Measurements from ENCODE around the gene EIF2S1. TPM values are rescaled to one million over a fixed set of nuclear protein-coding genes. Genes with fewer than 3 reads are reported as not detected.
A peak's percentile ranks its signal among the peaks of the same experiment; 100 is the strongest.

The EIF2S1 gene
- total and polyA plus RNA-seq, 5 donors from 2014 or later = 35.3 to 172 (median 128) TPM

DNA sequence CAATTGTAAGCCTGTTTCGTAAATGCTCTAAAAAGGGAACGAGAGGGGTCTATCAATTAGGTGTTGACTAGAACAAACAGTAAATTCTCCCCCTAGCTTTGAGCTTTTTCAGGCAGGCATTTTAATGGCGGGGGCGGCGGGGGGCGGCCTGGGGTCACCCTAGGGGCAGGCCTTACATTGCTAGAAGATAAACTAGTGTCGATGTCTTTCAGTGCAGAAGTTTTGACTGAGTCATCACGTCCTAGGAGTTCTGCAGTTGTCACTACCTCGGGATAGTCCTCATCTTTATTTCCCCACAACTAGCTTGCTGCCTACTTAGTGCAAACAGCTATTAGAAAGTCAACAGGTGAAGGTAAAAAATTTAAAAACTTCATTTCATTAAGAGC, 2.2 kb upstream of the EIF2S1 start:
- Mint-ChIP-seq H3K4me1 (peaks cover 30 to 79% (median 59%) of the 10 kb centered on the region in 4 donors), H3K36me3 (no peaks in the 10 kb centered on the region), H3K27me3 (no peaks in the 10 kb centered on the region), H3K9me3 (peaks cover 0 to 2% (median 0%) of the 10 kb centered on the region in 7 donors), H3K27ac (peak overlapping the region in 2 of 3 donors; percentile 18 to 99), H3K4me3 (peak overlapping the region; percentile 97 to 100 (median 98))
- ATAC-seq (ENCODE audit: low read depth in 2 of 2) (no peak), DNase-seq (no peak)
- peaks cover 3% of the 10 kb centered on the region for H3K36me3 ChIP-seq (ENCODE audit: control insufficient read depth, insufficient read depth, low read length)
- peak overlapping the region; percentile 86 for H3K4me3 ChIP-seq (ENCODE audit: low read depth, low read length)
- H3K27ac ChIP-seq (ENCODE audit: insufficient read depth, low read length, poor library complexity, severe bottlenecking) = no peak overlapping the region
- no peaks in the 10 kb centered on the region for H3K9me3 ChIP-seq (ENCODE audit: control insufficient read depth in 2 of 2, low read length in 2 of 2)
- H3K27me3 ChIP-seq (ENCODE audit: control insufficient read depth, insufficient read depth, low read length) = no peaks in the 10 kb centered on the region
- peaks cover 49% of the 10 kb centered on the region for H3K4me1 ChIP-seq (ENCODE audit: control insufficient read depth, insufficient read depth, low read length, poor library complexity, severe bottlenecking)

DNA sequence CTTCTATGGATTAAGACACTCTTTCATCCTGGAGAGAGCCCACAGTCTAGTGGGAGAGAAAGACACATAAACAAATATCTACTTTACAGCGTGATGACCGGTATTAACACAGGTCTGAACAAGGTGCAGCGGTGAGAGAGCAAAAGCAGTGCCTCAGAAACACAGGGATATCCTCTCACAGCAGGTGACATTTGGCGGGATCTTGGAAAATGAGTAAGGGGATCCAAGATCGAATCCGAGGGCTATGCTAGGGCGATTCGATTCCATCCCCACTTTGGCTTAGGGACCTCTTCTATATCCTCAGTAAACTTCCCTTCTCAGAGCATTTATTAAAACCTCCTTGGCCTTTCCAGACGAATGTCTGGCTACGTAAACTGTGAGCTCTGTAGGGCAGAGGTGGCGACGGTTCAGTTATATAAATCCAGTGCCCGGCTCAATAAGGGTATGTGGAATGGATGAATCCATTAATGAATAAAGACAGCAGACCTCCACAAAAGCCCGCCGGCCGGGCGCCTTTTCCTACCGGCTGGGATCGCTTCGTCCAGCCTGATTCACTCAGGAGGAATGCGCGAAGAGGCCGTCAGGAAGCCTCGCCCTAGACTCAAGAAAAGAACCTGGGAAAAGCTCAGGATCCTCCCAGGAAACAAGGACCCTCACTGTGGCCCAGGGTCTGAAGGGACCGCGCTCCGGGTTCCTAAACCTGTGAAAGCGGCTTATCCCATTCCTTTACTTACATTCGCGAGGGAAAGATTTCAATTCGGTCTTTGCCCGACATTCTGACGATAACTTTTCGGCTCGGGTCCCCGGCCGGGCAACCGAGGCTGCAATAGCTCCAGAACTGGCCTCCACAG, 979 bp upstream of the EIF2S1 start:
- Histone ChIP-seq H3K4me1 (ENCODE audit: control insufficient read depth, insufficient read depth, low read length, poor library complexity, severe bottlenecking) (peaks cover 56% of the 10 kb centered on the region), H3K9me3 (ENCODE audit: control insufficient read depth in 2 of 2, low read length in 2 of 2) (no peaks in the 10 kb centered on the region), H3K27me3 (ENCODE audit: control insufficient read depth, insufficient read depth, low read length) (no peaks in the 10 kb centered on the region), H3K36me3 (ENCODE audit: control insufficient read depth, insufficient read depth, low read length) (peaks cover 6% of the 10 kb centered on the region), H3K4me3 (ENCODE audit: low read depth, low read length) (peak overlapping the region; percentile 86), H3K27ac (ENCODE audit: insufficient read depth, low read length, poor library complexity, severe bottlenecking) (peak overlapping the region; percentile 93)
- DNase-seq (peak in 2 of 3 donors; percentile 6 to 8), ATAC-seq (ENCODE audit: low read depth in 2 of 2) (no peak)
- peaks cover 28 to 89% (median 63%) of the 10 kb centered on the region in 4 donors for H3K4me1 Mint-ChIP-seq
- H3K4me3 Mint-ChIP-seq = peak overlapping the region; percentile 97 to 100 (median 98)
- peaks cover 0 to 2% (median 0%) of the 10 kb centered on the region in 7 donors for H3K9me3 Mint-ChIP-seq
- no peaks in the 10 kb centered on the region for H3K27me3 Mint-ChIP-seq
- H3K36me3 Mint-ChIP-seq = no peaks in the 10 kb centered on the region
- peak overlapping the region; percentile 95 to 99 (median 99) for H3K27ac Mint-ChIP-seq

DNA sequence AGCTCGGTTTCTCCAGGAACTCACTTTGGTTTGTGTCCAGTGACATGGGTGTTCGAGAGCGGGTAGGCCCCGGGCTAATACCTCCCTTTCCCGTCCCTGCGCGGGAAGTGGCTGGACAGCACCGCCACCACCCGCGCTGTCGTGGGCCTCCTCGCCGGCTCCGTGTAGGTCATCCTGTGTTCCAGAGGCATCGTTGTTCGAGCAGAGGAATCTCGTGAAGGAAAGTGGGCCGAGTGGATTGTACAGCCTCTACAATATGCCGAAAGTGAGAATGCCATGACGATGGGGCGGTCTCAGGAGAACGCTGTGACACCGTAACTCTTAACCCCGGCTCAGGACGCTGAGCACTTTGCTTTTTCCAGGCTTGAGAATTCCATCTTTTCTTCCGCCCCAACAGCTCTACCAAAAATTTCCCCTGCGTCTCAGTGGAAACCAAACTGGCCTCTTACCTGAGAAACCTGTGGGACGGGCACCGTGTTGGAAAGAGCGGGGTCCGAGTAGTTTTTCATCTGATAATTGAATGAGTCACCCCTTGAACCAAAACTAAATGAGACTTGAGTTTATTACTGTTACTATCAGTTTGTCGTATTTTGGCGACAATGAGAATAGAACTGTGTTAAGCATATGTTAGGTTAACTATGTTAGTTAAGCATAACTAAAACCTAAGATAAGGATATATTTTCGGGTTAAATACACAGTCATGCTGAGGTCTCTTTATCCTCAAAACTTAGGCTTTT, 510 bp downstream of the EIF2S1 start:
- no peaks in the 10 kb centered on the region for H3K27me3 ChIP-seq (ENCODE audit: control insufficient read depth, insufficient read depth, low read length)
- peak overlapping the region; percentile 93 for H3K27ac ChIP-seq (ENCODE audit: insufficient read depth, low read length, poor library complexity, severe bottlenecking)
- H3K27me3 Mint-ChIP-seq = no peaks in the 10 kb centered on the region
- peaks cover 56% of the 10 kb centered on the region for H3K4me1 ChIP-seq (ENCODE audit: control insufficient read depth, insufficient read depth, low read length, poor library complexity, severe bottlenecking)
- DNase-seq (peak in 1 of 3 donors; percentile 13), ATAC-seq (ENCODE audit: low read depth in 2 of 2) (peak; percentile 6 to 8)
- H3K36me3 ChIP-seq (ENCODE audit: control insufficient read depth, insufficient read depth, low read length) = peaks cover 19% of the 10 kb centered on the region
- H3K36me3 Mint-ChIP-seq = peaks cover 6% of the 10 kb centered on the region
- H3K4me3 Mint-ChIP-seq = peak overlapping the region; percentile 97 to 100 (median 98)
- H3K4me3 ChIP-seq (ENCODE audit: low read depth, low read length) = peak overlapping the region; percentile 86
- H3K27ac Mint-ChIP-seq = peak overlapping the region; percentile 95 to 99 (median 99)
- no peaks in the 10 kb centered on the region for H3K9me3 ChIP-seq (ENCODE audit: control insufficient read depth in 2 of 2, low read length in 2 of 2)
- peaks cover 0 to 2% (median 0%) of the 10 kb centered on the region in 7 donors for H3K9me3 Mint-ChIP-seq
- H3K4me1 Mint-ChIP-seq = peaks cover 32 to 94% (median 63%) of the 10 kb centered on the region in 4 donors

GRCh38 chr14:67365476-67365875, 5.3 kb downstream of the EIF2S1 start:
- H3K9me3 Mint-ChIP-seq = no peaks in the 10 kb centered on the region
- H3K4me1 Mint-ChIP-seq = peaks cover 31 to 83% (median 45%) of the 10 kb centered on the region in 4 donors
- H3K27me3 ChIP-seq (ENCODE audit: control insufficient read depth, insufficient read depth, low read length) = no peaks in the 10 kb centered on the region
- H3K36me3 Mint-ChIP-seq = peaks cover 21% of the 10 kb centered on the region
- no peak for DNase-seq
- H3K4me1 ChIP-seq (ENCODE audit: control insufficient read depth, insufficient read depth, low read length, poor library complexity, severe bottlenecking) = peaks cover 36% of the 10 kb centered on the region
- H3K9me3 ChIP-seq (ENCODE audit: control insufficient read depth in 2 of 2, low read length in 2 of 2) = no peaks in the 10 kb centered on the region
- no peak overlapping the region for H3K4me3 ChIP-seq (ENCODE audit: low read depth, low read length)
- no peak overlapping the region for H3K27ac ChIP-seq (ENCODE audit: insufficient read depth, low read length, poor library complexity, severe bottlenecking)
- no peak overlapping the region for H3K4me3 Mint-ChIP-seq
- no peak overlapping the region for H3K27ac Mint-ChIP-seq
- no peak for ATAC-seq (ENCODE audit: low read depth in 2 of 2)
- peaks cover 56% of the 10 kb centered on the region for H3K36me3 ChIP-seq (ENCODE audit: control insufficient read depth, insufficient read depth, low read length)
- H3K27me3 Mint-ChIP-seq = no peaks in the 10 kb centered on the region

- no peak for ATAC-seq (ENCODE audit: low read depth in 2 of 2)
These were observed 10.7 kb downstream of the EIF2S1 start for GRCh38 chr14:67370830-67371229.

DNA sequence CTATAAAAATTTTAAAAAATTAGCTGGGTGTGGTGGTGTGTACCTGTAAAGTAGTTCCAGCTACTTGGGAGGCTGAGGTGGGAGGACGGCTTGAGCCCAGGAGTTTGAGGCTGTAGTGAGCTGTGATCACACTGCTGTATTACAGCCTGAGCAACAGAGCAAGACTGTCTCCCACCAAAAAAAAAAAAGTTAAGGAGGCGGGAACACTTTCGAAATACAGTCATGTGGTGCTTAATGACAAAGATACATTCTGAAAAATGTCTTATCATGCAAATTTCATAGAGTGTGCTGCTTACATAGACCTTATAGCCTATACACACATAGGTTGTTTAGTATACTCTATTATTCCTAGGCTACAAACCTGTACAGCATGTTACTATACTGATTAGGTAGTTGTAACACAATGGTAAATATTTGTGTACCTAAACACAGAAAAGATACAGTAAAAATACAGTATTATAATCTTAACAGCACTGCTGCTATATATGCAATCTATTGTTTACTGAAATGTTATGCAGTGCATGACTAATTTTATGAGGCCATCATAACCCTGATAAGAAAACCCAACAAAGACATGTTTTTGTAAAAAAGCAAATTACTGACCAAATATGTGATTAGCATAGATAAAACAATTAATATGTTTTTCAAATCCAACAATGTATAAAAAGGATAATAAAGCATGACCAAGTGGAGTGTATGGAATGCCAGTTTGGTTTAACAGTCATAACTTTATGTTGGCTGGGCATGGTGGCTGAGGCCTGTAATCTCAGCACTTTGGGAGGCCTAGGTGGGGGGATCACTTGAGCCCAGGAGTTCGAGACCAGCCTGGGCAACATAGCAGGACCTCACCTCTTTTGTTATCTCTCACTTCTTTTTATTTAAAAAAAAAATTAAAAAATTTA, 11.4 kb downstream of the EIF2S1 start:
- H3K27me3 ChIP-seq (ENCODE audit: control insufficient read depth, insufficient read depth, low read length) = no peaks in the 10 kb centered on the region
- H3K9me3 ChIP-seq (ENCODE audit: control insufficient read depth in 2 of 2, low read length in 2 of 2) = no peaks in the 10 kb centered on the region
- no peaks in the 10 kb centered on the region for H3K27me3 Mint-ChIP-seq
- peak overlapping the region in 2 of 3 donors; percentile 72 to 81 for H3K27ac Mint-ChIP-seq
- no peak overlapping the region for H3K4me3 ChIP-seq (ENCODE audit: low read depth, low read length)
- H3K36me3 ChIP-seq (ENCODE audit: control insufficient read depth, insufficient read depth, low read length) = peaks cover 83% of the 10 kb centered on the region
- H3K36me3 Mint-ChIP-seq = peaks cover 35% of the 10 kb centered on the region
- peaks cover 5% of the 10 kb centered on the region for H3K4me1 ChIP-seq (ENCODE audit: control insufficient read depth, insufficient read depth, low read length, poor library complexity, severe bottlenecking)
- ATAC-seq (ENCODE audit: low read depth in 2 of 2) = no peak
- DNase-seq = no peak
- no peak overlapping the region for H3K27ac ChIP-seq (ENCODE audit: insufficient read depth, low read length, poor library complexity, severe bottlenecking)
- no peak overlapping the region for H3K4me3 Mint-ChIP-seq
- peaks cover 26 to 57% (median 38%) of the 10 kb centered on the region in 4 donors for H3K4me1 Mint-ChIP-seq
- H3K9me3 Mint-ChIP-seq = no peaks in the 10 kb centered on the region

More at GRCh38 chr14:67370830-67371229, 10.7 kb downstream of the EIF2S1 start:
- no peak for DNase-seq
- Histone ChIP-seq H3K36me3 (ENCODE audit: control insufficient read depth, insufficient read depth, low read length) (peaks cover 85% of the 10 kb centered on the region), H3K27me3 (ENCODE audit: control insufficient read depth, insufficient read depth, low read length) (no peaks in the 10 kb centered on the region), H3K27ac (ENCODE audit: insufficient read depth, low read length, poor library complexity, severe bottlenecking) (no peak overlapping the region), H3K4me3 (ENCODE audit: low read depth, low read length) (no peak overlapping the region), H3K9me3 (ENCODE audit: control insufficient read depth in 2 of 2, low read length in 2 of 2) (no peaks in the 10 kb centered on the region), H3K4me1 (ENCODE audit: control insufficient read depth, insufficient read depth, low read length, poor library complexity, severe bottlenecking) (peaks cover 5% of the 10 kb centered on the region)
- Mint-ChIP-seq H3K4me3 (peak overlapping the region in 2 of 4 donors; percentile 36 to 68), H3K27ac (peak overlapping the region in 1 of 3 donors; percentile 81), H3K27me3 (no peaks in the 10 kb centered on the region), H3K36me3 (peaks cover 32% of the 10 kb centered on the region), H3K4me1 (peaks cover 29 to 62% (median 40%) of the 10 kb centered on the region in 4 donors), H3K9me3 (no peaks in the 10 kb centered on the region)

GRCh38 chr14:67372833-67373232, 12.7 kb downstream of the EIF2S1 start:
- peak overlapping the region in 2 of 3 donors; percentile 22 to 64 for H3K27ac Mint-ChIP-seq
- Histone ChIP-seq H3K9me3 (ENCODE audit: control insufficient read depth in 2 of 2, low read length in 2 of 2) (no peaks in the 10 kb centered on the region), H3K4me3 (ENCODE audit: low read depth, low read length) (no peak overlapping the region), H3K27ac (ENCODE audit: insufficient read depth, low read length, poor library complexity, severe bottlenecking) (no peak overlapping the region), H3K27me3 (ENCODE audit: control insufficient read depth, insufficient read depth, low read length) (no peaks in the 10 kb centered on the region), H3K4me1 (ENCODE audit: control insufficient read depth, insufficient read depth, low read length, poor library complexity, severe bottlenecking) (peaks cover 4% of the 10 kb centered on the region), H3K36me3 (ENCODE audit: control insufficient read depth, insufficient read depth, low read length) (peaks cover 88% of the 10 kb centered on the region)
- H3K9me3 Mint-ChIP-seq = no peaks in the 10 kb centered on the region
- peaks cover 32 to 50% (median 37%) of the 10 kb centered on the region in 4 donors for H3K4me1 Mint-ChIP-seq
- no peaks in the 10 kb centered on the region for H3K27me3 Mint-ChIP-seq
- peak overlapping the region in 1 of 4 donors; percentile 37 for H3K4me3 Mint-ChIP-seq
- peaks cover 42% of the 10 kb centered on the region for H3K36me3 Mint-ChIP-seq
- ATAC-seq (ENCODE audit: low read depth in 2 of 2) = no peak
- DNase-seq = no peak
